SK-N-SH (cell line): Measurements from ENCODE around the gene HDHD2. TPM values are rescaled to one million over a fixed set of nuclear protein-coding genes. Genes with fewer than 3 reads are reported as not detected.

ENCODE experiments used
- CTCF ChIA-PET: fragments of 300-600, 350-600 bp; formaldehyde crosslinking; extraction: SDS; loops from one replicate; lab custom pipeline; 2021; lab: Yijun Ruan, JAX
- POLR2A ChIA-PET: fragments of 350-600 bp; sonication (Branson Sonifier 250); formaldehyde crosslinking; extraction: SDS; loops from one replicate; lab custom pipeline; 2020; ENCODE audit warnings: antibody characterized with exemption, inconsistent platforms; lab: Yijun Ruan, JAX
- DNase-seq: peaks from one replicate; pipeline ENCODE4 v3.0.0; 2012
- H2AFZ ChIP-seq: fragments of 200-600 bp; sonication (generic); 2 replicates; pipeline ENCODE4 v1.8.1; 2016; ENCODE audit warnings: antibody characterized with exemption, mild to moderate bottlenecking, low read depth
- H3F3A ChIP-seq: fragments of 200-600 bp; sonication (generic); replicated peaks from 2 replicates; pipeline ENCODE3; 2016; ENCODE audit warnings: antibody characterized with exemption, mild to moderate bottlenecking; ENCODE audit not compliant: insufficient read depth
- H3K27ac ChIP-seq, 2 experiments: fragments of 200-500 bp in 1 of 2; fragments of 200-600 bp in 1 of 2; sonication (Bioruptor generic) in 1 of 2; sonication (generic), shearing (Covaris generic) in 1 of 2; 2 replicates each; pipeline versions ENCODE4 v1.5.1 to v1.6.1; 2014 to 2016; ENCODE audit warnings: low read depth in 2 of 2, inconsistent platforms in 1 of 2, low read length in 1 of 2, mild to moderate bottlenecking in 1 of 2, mixed read lengths in 1 of 2
- H3K27me3 ChIP-seq: fragments of 200-600 bp; sonication (generic), shearing (Covaris generic); 2 replicates; pipeline ENCODE4 v1.6.1; 2016; ENCODE audit warnings: mixed run types; ENCODE audit not compliant: insufficient read depth
- H3K36me3 ChIP-seq, 2 experiments: fragments of 200-500 bp in 1 of 2; fragments of 200-600 bp in 1 of 2; sonication (Bioruptor generic) in 1 of 2; sonication (generic) in 1 of 2; replicated peaks in 1 of 2; 2 replicates each; pipeline versions ENCODE3 to v1.5.1; 2014 to 2016; ENCODE audit warnings: low read length in 1 of 2, mild to moderate bottlenecking in 1 of 2; ENCODE audit not compliant: insufficient read depth in 2 of 2, control insufficient read depth in 1 of 2
- H3K4me1 ChIP-seq, 2 experiments: fragments of 200-500 bp in 1 of 2; fragments of 200-600 bp in 1 of 2; sonication (Bioruptor generic) in 1 of 2; sonication (generic), shearing (Covaris generic) in 1 of 2; 2 replicates each; pipeline versions ENCODE4 v1.5.1 to v1.6.1; 2014 to 2016; ENCODE audit warnings: low read depth in 1 of 2, low read length in 1 of 2, mixed run types in 1 of 2; ENCODE audit not compliant: insufficient read depth in 2 of 2, control insufficient read depth in 1 of 2
- H3K4me2 ChIP-seq: fragments of 200-600 bp; sonication (generic), shearing (Covaris generic); 2 replicates; pipeline ENCODE4 v1.6.1; 2017; ENCODE audit warnings: mixed run types
- H3K4me3 ChIP-seq, 2 experiments: fragments of 200-500 bp in 1 of 2; fragments of 200-600 bp in 1 of 2; sonication (Bioruptor generic) in 1 of 2; sonication (generic), shearing (Covaris generic) in 1 of 2; 2 replicates each; pipeline versions ENCODE4 v1.5.1 to v1.8.1; 2014 to 2016; ENCODE audit warnings: low read depth in 2 of 2, inconsistent platforms in 1 of 2, low read length in 1 of 2, mild to moderate bottlenecking in 1 of 2, mixed read lengths in 1 of 2, moderate library complexity in 1 of 2
- H3K79me2 ChIP-seq: fragments of 200-600 bp; sonication (generic); 2 replicates; pipeline ENCODE4 v1.8.1; 2017; ENCODE audit warnings: mild to moderate bottlenecking; ENCODE audit not compliant: insufficient read depth
- H3K9ac ChIP-seq: fragments of 200-600 bp; sonication (generic); 2 replicates; pipeline ENCODE4 v1.6.1; 2017; ENCODE audit warnings: mixed run types
- H3K9me2 ChIP-seq: fragments of 200-600 bp; sonication (generic); 2 replicates; pipeline ENCODE4 v1.6.1; 2017; ENCODE audit warnings: mixed run types
- H3K9me3 ChIP-seq: fragments of 200-600 bp; sonication (generic); 2 replicates; pipeline ENCODE4 v1.6.1; 2017; ENCODE audit warnings: mixed run types, mild to moderate bottlenecking, moderate library complexity
- H4K20me1 ChIP-seq: fragments of 200-600 bp; sonication (generic); 2 replicates; pipeline ENCODE4 v1.6.1; 2017; ENCODE audit warnings: mild to moderate bottlenecking, mixed run types; ENCODE audit not compliant: insufficient read depth
- CHD2 ChIP-seq: fragments of 150-350 bp; IDR thresholded peaks from 2 replicates; pipeline ENCODE4 v1.6.1; 2018; ENCODE audit warnings: low read length; ENCODE audit not compliant: partially characterized antibody
- ELF1 ChIP-seq: IDR thresholded peaks from 2 replicates; pipeline ENCODE4 v1.4.0; 2012
- EZH2phosphoT487 ChIP-seq: fragments of 200-600 bp; sonication (generic); IDR thresholded peaks from 2 replicates; pipeline ENCODE4 v1.6.1; 2017; ENCODE audit warnings: low read depth, mixed run types, mild to moderate bottlenecking, antibody characterized with exemption, moderate library complexity, borderline replicate concordance
- FOSL2 ChIP-seq: IDR thresholded peaks from 2 replicates; pipeline ENCODE4 v1.4.0; 2012; ENCODE audit warnings: low read depth, mild to moderate bottlenecking, moderate library complexity, borderline replicate concordance
- FOXJ3 ChIP-seq: sonication (generic); formaldehyde crosslinking; IDR thresholded peaks from 2 replicates; pipeline ENCODE4 v1.5.1; 2020; ENCODE audit warnings: mild to moderate bottlenecking, missing genetic modification reagents
- FOXM1 ChIP-seq: IDR thresholded peaks from 2 replicates; pipeline ENCODE4 v1.4.0; 2012; ENCODE audit warnings: low read depth, mild to moderate bottlenecking
- GABPA ChIP-seq: IDR thresholded peaks from 2 replicates; pipeline ENCODE4 v1.4.0; 2012; ENCODE audit warnings: low read depth, mild to moderate bottlenecking
- JUND ChIP-seq: IDR thresholded peaks from 2 replicates; pipeline ENCODE4 v1.4.0; 2012
- MEF2A ChIP-seq: IDR thresholded peaks from 2 replicates; pipeline ENCODE4 v1.4.0; 2012; ENCODE audit warnings: low read depth, borderline replicate concordance
- POLR2AphosphoS5 ChIP-seq: IDR thresholded peaks from 2 replicates; pipeline ENCODE4 v1.6.1; 2012; ENCODE audit warnings: low read depth, low read length
- RAD21 ChIP-seq: IDR thresholded peaks from 2 replicates; pipeline ENCODE4 v1.6.1; 2012; ENCODE audit warnings: mild to moderate bottlenecking, low read length
- RCOR1 ChIP-seq: fragments of 150-350 bp; IDR thresholded peaks from 2 replicates; pipeline ENCODE4 v1.6.1; 2017; ENCODE audit warnings: antibody characterized with exemption, low read length
- SIN3A ChIP-seq: IDR thresholded peaks from 2 replicates; pipeline ENCODE4 v1.6.1; 2012; ENCODE audit warnings: low read depth, mild to moderate bottlenecking, low read length, moderate library complexity, borderline replicate concordance
- SMC3 ChIP-seq: IDR thresholded peaks from 2 replicates; pipeline ENCODE4 v1.6.1; 2012; ENCODE audit warnings: low read depth, low read length, improper control_type of control experiment
- TAF1 ChIP-seq: IDR thresholded peaks from 2 replicates; pipeline ENCODE4 v1.6.1; 2012; ENCODE audit warnings: low read depth, mild to moderate bottlenecking, low read length, moderate library complexity, borderline replicate concordance
- TCF12 ChIP-seq: IDR thresholded peaks from 2 replicates; pipeline ENCODE4 v1.4.0; 2012
- TEAD4 ChIP-seq: IDR thresholded peaks from 2 replicates; pipeline ENCODE4 v1.4.0; 2012; ENCODE audit warnings: mild to moderate bottlenecking, borderline replicate concordance; ENCODE audit not compliant: insufficient read depth
- WGBS: methylation state at CpG from one replicate; pipeline ENCODE4 v1.1.6; 2017; ENCODE audit warnings: low lambda C conversion rate; 5-methylcytosine and 5-hydroxymethylcytosine counted together
- polyA plus RNA-seq, 3 experiments: library from polyadenylated mRNA; depleted of rRNA; stranded (reverse); fragments of >200 nt; gene quantifications; 2 replicates each; pipeline ENCODE4 v1.2.3, GENCODE V29; 2012
- TF ChIP-seq, protein P1 (sequence below): IDR thresholded peaks from 2 replicates; pipeline ENCODE4 v1.6.1; 2012; ENCODE audit warnings: mild to moderate bottlenecking, low read depth, low read length, moderate library complexity
- TF ChIP-seq, protein P2 (sequence below): fragments of 200-600 bp; sonication (generic); IDR thresholded peaks from 2 replicates; pipeline ENCODE4 v1.6.1; 2017; ENCODE audit warnings: antibody characterized with exemption, mild to moderate bottlenecking, moderate library complexity
- TF ChIP-seq, protein P3 (sequence below): fragments of 150-350 bp; IDR thresholded peaks from 2 replicates; pipeline ENCODE4 v1.6.1; 2017; ENCODE audit warnings: antibody characterized with exemption, low read length, low read depth, borderline replicate concordance

HDHD2 gene
- polyA plus RNA-seq, 1 of the 3 experiments (the other 2 are of a cell fraction), result 10.6 TPM

DNA sequence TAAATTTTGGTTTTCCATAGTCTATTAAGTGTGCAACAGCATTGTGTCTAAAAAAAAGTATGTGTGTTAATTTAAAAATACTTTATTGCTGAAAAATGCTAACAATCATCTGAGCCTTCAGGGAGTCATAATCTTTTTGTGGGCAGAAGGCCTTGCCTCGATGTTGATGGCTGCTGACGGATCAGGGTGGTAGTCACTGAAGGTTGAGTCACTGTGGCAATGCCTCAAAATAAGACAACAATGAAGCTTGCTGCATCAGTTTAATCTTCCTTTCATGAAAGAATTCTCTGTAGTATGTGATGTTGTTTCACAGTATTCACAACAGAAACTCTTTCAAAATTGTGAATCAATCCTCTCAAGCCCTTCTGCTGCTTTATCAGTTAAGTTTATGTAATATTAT is 31.3 kb downstream of the HDHD2 start:
- Histone ChIP-seq H3K9me2 (no peaks in the 10 kb centered on the region), H3K27ac (no peak overlapping the region), H3K4me1 (no peaks in the 10 kb centered on the region), H3K9me3 (no peaks in the 10 kb centered on the region), H4K20me1 (no peaks in the 10 kb centered on the region), H3K36me3 (peaks cover 16 to 47% of the 10 kb centered on the region in 2 experiments), H3K79me2 (no peaks in the 10 kb centered on the region), H3K27me3 (no peaks in the 10 kb centered on the region), H3F3A (no peaks in the 10 kb centered on the region), H3K9ac (no peak overlapping the region), H3K4me2 (no peak overlapping the region), H2AFZ (no peak overlapping the region), H3K4me3 (no peak overlapping the region)
- DNase-seq, result no peak
- ChIA-PET POLR2A (no interaction called here), CTCF (interaction anchor here (1.8 to 2.2 kb wide), 3 partner anchors 10 to 86 kb away, joined by 5 to 7 read pairs (median 5); no protein-coding TSS in a partner anchor)
- 98% methylated on average over 2 of the region's 2 CpGs for WGBS
- TF ChIP-seq RAD21, result no peak
- no peak for TF ChIP-seq JUND
- TF ChIP-seq RCOR1, result no peak
- no peak for TF ChIP-seq GABPA
- no peak for TF ChIP-seq FOSL2
- TF ChIP-seq, protein P1, sequence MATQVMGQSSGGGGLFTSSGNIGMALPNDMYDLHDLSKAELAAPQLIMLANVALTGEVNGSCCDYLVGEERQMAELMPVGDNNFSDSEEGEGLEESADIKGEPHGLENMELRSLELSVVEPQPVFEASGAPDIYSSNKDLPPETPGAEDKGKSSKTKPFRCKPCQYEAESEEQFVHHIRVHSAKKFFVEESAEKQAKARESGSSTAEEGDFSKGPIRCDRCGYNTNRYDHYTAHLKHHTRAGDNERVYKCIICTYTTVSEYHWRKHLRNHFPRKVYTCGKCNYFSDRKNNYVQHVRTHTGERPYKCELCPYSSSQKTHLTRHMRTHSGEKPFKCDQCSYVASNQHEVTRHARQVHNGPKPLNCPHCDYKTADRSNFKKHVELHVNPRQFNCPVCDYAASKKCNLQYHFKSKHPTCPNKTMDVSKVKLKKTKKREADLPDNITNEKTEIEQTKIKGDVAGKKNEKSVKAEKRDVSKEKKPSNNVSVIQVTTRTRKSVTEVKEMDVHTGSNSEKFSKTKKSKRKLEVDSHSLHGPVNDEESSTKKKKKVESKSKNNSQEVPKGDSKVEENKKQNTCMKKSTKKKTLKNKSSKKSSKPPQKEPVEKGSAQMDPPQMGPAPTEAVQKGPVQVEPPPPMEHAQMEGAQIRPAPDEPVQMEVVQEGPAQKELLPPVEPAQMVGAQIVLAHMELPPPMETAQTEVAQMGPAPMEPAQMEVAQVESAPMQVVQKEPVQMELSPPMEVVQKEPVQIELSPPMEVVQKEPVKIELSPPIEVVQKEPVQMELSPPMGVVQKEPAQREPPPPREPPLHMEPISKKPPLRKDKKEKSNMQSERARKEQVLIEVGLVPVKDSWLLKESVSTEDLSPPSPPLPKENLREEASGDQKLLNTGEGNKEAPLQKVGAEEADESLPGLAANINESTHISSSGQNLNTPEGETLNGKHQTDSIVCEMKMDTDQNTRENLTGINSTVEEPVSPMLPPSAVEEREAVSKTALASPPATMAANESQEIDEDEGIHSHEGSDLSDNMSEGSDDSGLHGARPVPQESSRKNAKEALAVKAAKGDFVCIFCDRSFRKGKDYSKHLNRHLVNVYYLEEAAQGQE, result no peak
- no peak for TF ChIP-seq SMC3
- no peak for TF ChIP-seq SIN3A
- TF ChIP-seq MEF2A, result no peak
- no peak for TF ChIP-seq TAF1
- no peak for TF ChIP-seq TCF12
- TF ChIP-seq POLR2AphosphoS5, result no peak
- no peak for TF ChIP-seq EZH2phosphoT487
- no peak for TF ChIP-seq CHD2

GRCh38 chr18:47115205-47115604 is 35.1 kb downstream of the HDHD2 start:
- Histone ChIP-seq H3K27ac (no peak overlapping the region), H3K9me2 (no peaks in the 10 kb centered on the region), H3K4me1 (no peaks in the 10 kb centered on the region), H3K4me2 (no peak overlapping the region), H4K20me1 (no peaks in the 10 kb centered on the region), H3F3A (no peaks in the 10 kb centered on the region), H3K9ac (no peak overlapping the region), H3K36me3 (peaks cover 39 to 71% of the 10 kb centered on the region in 2 experiments), H3K79me2 (no peaks in the 10 kb centered on the region), H3K4me3 (no peak overlapping the region), H2AFZ (no peak overlapping the region), H3K27me3 (no peaks in the 10 kb centered on the region), H3K9me3 (no peaks in the 10 kb centered on the region)
- no peak for DNase-seq
- 93% methylated on average over 2 of the region's 2 CpGs for WGBS
- CTCF ChIA-PET, result interaction anchor here (2.2 kb wide), 1 partner anchor 90 kb away, joined by 6 read pairs; no protein-coding TSS in a partner anchor
- TF ChIP-seq TEAD4 (no peak), TAF1 (no peak), ELF1 (no peak), CHD2 (no peak), FOXJ3 (CRISPR knock-in tag) (no peak), FOXM1 (no peak)
- TF ChIP-seq, protein P2, sequence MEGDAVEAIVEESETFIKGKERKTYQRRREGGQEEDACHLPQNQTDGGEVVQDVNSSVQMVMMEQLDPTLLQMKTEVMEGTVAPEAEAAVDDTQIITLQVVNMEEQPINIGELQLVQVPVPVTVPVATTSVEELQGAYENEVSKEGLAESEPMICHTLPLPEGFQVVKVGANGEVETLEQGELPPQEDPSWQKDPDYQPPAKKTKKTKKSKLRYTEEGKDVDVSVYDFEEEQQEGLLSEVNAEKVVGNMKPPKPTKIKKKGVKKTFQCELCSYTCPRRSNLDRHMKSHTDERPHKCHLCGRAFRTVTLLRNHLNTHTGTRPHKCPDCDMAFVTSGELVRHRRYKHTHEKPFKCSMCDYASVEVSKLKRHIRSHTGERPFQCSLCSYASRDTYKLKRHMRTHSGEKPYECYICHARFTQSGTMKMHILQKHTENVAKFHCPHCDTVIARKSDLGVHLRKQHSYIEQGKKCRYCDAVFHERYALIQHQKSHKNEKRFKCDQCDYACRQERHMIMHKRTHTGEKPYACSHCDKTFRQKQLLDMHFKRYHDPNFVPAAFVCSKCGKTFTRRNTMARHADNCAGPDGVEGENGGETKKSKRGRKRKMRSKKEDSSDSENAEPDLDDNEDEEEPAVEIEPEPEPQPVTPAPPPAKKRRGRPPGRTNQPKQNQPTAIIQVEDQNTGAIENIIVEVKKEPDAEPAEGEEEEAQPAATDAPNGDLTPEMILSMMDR, result no peak
- TF ChIP-seq, protein P3, sequence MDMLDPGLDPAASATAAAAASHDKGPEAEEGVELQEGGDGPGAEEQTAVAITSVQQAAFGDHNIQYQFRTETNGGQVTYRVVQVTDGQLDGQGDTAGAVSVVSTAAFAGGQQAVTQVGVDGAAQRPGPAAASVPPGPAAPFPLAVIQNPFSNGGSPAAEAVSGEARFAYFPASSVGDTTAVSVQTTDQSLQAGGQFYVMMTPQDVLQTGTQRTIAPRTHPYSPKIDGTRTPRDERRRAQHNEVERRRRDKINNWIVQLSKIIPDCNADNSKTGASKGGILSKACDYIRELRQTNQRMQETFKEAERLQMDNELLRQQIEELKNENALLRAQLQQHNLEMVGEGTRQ, result no peak
- POLR2A ChIA-PET, result no interaction called here
